HEK293 (cell line): Measurements from ENCODE around the gene ZFHX3.

Source experiments
- HOXC10 ChIP-seq: sonication (generic); formaldehyde crosslinking; IDR thresholded peaks from 2 replicates; pipeline ENCODE4 v1.8.1; 2023; ENCODE audit warnings: mild to moderate bottlenecking, missing genetic modification reagents
- REPIN1 ChIP-seq: fragments of 450-650 bp; formaldehyde crosslinking; IDR thresholded peaks from 2 replicates; pipeline ENCODE4 v1.5.1; 2017; ENCODE audit warnings: missing biosample characterization, missing genetic modification characterization, low read depth
- SP3 ChIP-seq: fragments of 450-650 bp; formaldehyde crosslinking; IDR thresholded peaks from 2 replicates; pipeline ENCODE4 v1.5.1; 2016; ENCODE audit warnings: missing biosample characterization, missing genetic modification characterization
- WT1 ChIP-seq: fragments of 450-650 bp; formaldehyde crosslinking; IDR thresholded peaks from 2 replicates; pipeline ENCODE4 v1.5.1; 2016; ENCODE audit warnings: missing biosample characterization, missing genetic modification characterization
- ZNF175 ChIP-seq: fragments of 450-650 bp; formaldehyde crosslinking; IDR thresholded peaks from 2 replicates; pipeline ENCODE4 v1.5.1; 2016; ENCODE audit warnings: missing biosample characterization, missing genetic modification characterization
- ZNF707 ChIP-seq: fragments of 450-650 bp; formaldehyde crosslinking; IDR thresholded peaks from 2 replicates; pipeline ENCODE4 v1.5.1; 2016; ENCODE audit warnings: missing biosample characterization, missing genetic modification characterization
- ZNF792 ChIP-seq: fragments of 450-650 bp; formaldehyde crosslinking; IDR thresholded peaks from 2 replicates; pipeline ENCODE4 v1.5.1; 2016; ENCODE audit warnings: missing biosample characterization, missing genetic modification characterization
- TF ChIP-seq, protein P1 (sequence below): fragments of 450-650 bp; formaldehyde crosslinking; IDR thresholded peaks from 2 replicates; pipeline ENCODE4 v1.5.1; 2016; ENCODE audit warnings: missing biosample characterization, missing genetic modification characterization
- TF ChIP-seq, protein P2 (sequence below): fragments of 450-650 bp; formaldehyde crosslinking; IDR thresholded peaks from 2 replicates; pipeline ENCODE4 v1.5.1; 2016; ENCODE audit warnings: missing biosample characterization, missing genetic modification characterization
- TF ChIP-seq, protein P3 (sequence below): fragments of 450-650 bp; formaldehyde crosslinking; IDR thresholded peaks from 2 replicates; pipeline ENCODE4 v1.5.1; 2016; ENCODE audit warnings: missing biosample characterization, missing genetic modification characterization
- TF ChIP-seq, protein P4 (sequence below): fragments of 450-650 bp; formaldehyde crosslinking; IDR thresholded peaks from 2 replicates; pipeline ENCODE4 v1.5.1; 2016; ENCODE audit warnings: missing biosample characterization, missing genetic modification characterization

DNA sequence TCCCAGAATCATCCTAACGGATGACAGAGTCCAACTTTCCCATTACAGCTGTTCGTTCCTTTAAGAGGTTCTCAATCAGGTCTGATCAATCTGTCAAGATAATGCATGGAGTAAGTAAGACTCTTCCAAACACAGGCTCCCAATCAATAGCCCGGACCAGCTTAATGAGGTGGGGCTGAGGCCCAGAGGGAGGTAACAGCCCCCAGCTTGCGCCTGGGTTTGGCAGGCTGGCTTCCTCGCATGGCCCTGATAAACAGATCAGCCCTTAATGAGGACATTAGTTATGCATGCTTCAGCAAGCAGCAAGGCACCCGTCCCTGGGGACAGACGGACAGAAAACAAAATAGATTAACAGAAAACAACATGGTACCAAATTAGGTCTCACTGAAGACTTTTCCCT lies 145.7 kb downstream of the ZFHX3 start:
- TF ChIP-seq HOXC10 (CRISPR knock-in tag) = no peak
- no peak for TF ChIP-seq WT1
- TF ChIP-seq, protein P1, sequence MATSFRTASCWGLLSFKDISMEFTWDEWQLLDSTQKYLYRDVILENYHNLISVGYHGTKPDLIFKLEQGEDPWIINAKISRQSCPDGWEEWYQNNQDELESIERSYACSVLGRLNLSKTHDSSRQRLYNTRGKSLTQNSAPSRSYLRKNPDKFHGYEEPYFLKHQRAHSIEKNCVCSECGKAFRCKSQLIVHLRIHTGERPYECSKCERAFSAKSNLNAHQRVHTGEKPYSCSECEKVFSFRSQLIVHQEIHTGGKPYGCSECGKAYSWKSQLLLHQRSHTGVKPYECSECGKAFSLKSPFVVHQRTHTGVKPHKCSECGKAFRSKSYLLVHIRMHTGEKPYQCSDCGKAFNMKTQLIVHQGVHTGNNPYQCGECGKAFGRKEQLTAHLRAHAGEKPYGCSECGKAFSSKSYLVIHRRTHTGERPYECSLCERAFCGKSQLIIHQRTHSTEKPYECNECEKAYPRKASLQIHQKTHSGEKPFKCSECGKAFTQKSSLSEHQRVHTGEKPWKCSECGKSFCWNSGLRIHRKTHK = no peak
- TF ChIP-seq ZNF792 (tag by site-specific recombination) = no peak
- TF ChIP-seq ZNF707 (tag by site-specific recombination) = no peak
- TF ChIP-seq, protein P2, sequence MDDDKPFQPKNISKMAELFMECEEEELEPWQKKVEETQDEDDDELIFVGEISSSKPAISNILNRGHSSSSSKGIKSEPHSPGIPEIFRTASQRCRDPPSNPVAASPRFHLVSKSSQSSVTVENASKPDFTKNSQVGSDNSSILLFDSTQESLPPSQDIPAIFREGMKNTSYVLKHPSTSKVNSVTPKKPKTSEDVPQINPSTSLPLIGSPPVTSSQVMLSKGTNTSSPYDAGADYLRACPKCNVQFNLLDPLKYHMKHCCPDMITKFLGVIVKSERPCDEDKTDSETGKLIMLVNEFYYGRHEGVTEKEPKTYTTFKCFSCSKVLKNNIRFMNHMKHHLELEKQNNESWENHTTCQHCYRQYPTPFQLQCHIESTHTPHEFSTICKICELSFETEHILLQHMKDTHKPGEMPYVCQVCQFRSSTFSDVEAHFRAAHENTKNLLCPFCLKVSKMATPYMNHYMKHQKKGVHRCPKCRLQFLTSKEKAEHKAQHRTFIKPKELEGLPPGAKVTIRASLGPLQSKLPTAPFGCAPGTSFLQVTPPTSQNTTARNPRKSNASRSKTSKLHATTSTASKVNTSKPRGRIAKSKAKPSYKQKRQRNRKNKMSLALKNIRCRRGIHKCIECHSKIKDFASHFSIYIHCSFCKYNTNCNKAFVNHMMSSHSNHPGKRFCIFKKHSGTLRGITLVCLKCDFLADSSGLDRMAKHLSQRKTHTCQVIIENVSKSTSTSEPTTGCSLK (tag by site-specific recombination) = no peak
- TF ChIP-seq, protein P3, sequence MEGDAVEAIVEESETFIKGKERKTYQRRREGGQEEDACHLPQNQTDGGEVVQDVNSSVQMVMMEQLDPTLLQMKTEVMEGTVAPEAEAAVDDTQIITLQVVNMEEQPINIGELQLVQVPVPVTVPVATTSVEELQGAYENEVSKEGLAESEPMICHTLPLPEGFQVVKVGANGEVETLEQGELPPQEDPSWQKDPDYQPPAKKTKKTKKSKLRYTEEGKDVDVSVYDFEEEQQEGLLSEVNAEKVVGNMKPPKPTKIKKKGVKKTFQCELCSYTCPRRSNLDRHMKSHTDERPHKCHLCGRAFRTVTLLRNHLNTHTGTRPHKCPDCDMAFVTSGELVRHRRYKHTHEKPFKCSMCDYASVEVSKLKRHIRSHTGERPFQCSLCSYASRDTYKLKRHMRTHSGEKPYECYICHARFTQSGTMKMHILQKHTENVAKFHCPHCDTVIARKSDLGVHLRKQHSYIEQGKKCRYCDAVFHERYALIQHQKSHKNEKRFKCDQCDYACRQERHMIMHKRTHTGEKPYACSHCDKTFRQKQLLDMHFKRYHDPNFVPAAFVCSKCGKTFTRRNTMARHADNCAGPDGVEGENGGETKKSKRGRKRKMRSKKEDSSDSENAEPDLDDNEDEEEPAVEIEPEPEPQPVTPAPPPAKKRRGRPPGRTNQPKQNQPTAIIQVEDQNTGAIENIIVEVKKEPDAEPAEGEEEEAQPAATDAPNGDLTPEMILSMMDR (tag by site-specific recombination) = no peak
- TF ChIP-seq, protein P4, sequence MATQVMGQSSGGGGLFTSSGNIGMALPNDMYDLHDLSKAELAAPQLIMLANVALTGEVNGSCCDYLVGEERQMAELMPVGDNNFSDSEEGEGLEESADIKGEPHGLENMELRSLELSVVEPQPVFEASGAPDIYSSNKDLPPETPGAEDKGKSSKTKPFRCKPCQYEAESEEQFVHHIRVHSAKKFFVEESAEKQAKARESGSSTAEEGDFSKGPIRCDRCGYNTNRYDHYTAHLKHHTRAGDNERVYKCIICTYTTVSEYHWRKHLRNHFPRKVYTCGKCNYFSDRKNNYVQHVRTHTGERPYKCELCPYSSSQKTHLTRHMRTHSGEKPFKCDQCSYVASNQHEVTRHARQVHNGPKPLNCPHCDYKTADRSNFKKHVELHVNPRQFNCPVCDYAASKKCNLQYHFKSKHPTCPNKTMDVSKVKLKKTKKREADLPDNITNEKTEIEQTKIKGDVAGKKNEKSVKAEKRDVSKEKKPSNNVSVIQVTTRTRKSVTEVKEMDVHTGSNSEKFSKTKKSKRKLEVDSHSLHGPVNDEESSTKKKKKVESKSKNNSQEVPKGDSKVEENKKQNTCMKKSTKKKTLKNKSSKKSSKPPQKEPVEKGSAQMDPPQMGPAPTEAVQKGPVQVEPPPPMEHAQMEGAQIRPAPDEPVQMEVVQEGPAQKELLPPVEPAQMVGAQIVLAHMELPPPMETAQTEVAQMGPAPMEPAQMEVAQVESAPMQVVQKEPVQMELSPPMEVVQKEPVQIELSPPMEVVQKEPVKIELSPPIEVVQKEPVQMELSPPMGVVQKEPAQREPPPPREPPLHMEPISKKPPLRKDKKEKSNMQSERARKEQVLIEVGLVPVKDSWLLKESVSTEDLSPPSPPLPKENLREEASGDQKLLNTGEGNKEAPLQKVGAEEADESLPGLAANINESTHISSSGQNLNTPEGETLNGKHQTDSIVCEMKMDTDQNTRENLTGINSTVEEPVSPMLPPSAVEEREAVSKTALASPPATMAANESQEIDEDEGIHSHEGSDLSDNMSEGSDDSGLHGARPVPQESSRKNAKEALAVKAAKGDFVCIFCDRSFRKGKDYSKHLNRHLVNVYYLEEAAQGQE (tag by site-specific recombination) = no peak
- TF ChIP-seq REPIN1 (tag by site-specific recombination) = no peak
- TF ChIP-seq SP3 (tag by site-specific recombination) = no peak
- no peak for TF ChIP-seq ZNF175 (tag by site-specific recombination)
